GM12878 (cell line): Measurements from ENCODE around the gene PABPC1L. TPM values are rescaled to one million over a fixed set of nuclear protein-coding genes. Genes with fewer than 3 reads are reported as not detected.
A peak's percentile ranks its signal among the peaks of the same experiment; 100 is the strongest.

Experiments used
- ASH2L ChIP-seq: fragments of 300-600, 200-600 bp; sonication (generic); IDR thresholded peaks from 2 replicates; pipeline ENCODE4 v1.6.1; 2017; ENCODE audit warnings: low read depth, mild to moderate bottlenecking, borderline replicate concordance
- CBX5 ChIP-seq: sonication (generic); IDR thresholded peaks from 2 replicates; pipeline ENCODE4 v1.6.1; 2016; ENCODE audit warnings: low read depth, moderate library complexity, mild to moderate bottlenecking, inconsistent platforms
- CHD2 ChIP-seq: IDR thresholded peaks from 2 replicates; pipeline ENCODE4 v1.6.1; 2011; ENCODE audit warnings: low read depth, low read length, improper control_type of control experiment, borderline replicate concordance
- EED ChIP-seq: sonication (generic); IDR thresholded peaks from 2 replicates; pipeline ENCODE4 v1.6.1; 2016; ENCODE audit warnings: antibody characterized with exemption, low read depth
- ESRRA ChIP-seq: IDR thresholded peaks from 2 replicates; pipeline ENCODE4 v1.6.1; 2012; ENCODE audit warnings: mild to moderate bottlenecking, low read length, improper control_type of control experiment
- FOS ChIP-seq: IDR thresholded peaks from 3 replicates; pipeline ENCODE4 v1.6.1; 2011; ENCODE audit warnings: borderline replicate concordance; ENCODE audit not compliant: insufficient read length; ENCODE audit errors: extremely low read depth
- FOXM1 ChIP-seq: IDR thresholded peaks from 2 replicates; pipeline ENCODE4 v1.6.1; 2012; ENCODE audit warnings: low read depth, mild to moderate bottlenecking, inconsistent platforms, low read length, moderate library complexity
- IRF4 ChIP-seq: IDR thresholded peaks from 2 replicates; pipeline ENCODE4 v1.6.1; 2011; ENCODE audit warnings: low read depth, low read length
- JUNB ChIP-seq: IDR thresholded peaks from 2 replicates; pipeline ENCODE4 v1.6.1; 2016; ENCODE audit warnings: antibody characterized with exemption, mild to moderate bottlenecking
- MEF2A ChIP-seq: IDR thresholded peaks from 2 replicates; pipeline ENCODE4 v1.6.1; 2011; ENCODE audit warnings: low read depth, mild to moderate bottlenecking, low read length, moderate library complexity; ENCODE audit not compliant: insufficient read depth
- MYB ChIP-seq: fragments of 150-350 bp; IDR thresholded peaks from 2 replicates; pipeline ENCODE4 v1.6.1; 2014; ENCODE audit warnings: mild to moderate bottlenecking, low read depth, low read length, borderline replicate concordance
- NFIC ChIP-seq: IDR thresholded peaks from 2 replicates; pipeline ENCODE4 v1.6.1; 2012; ENCODE audit warnings: low read depth, mild to moderate bottlenecking, inconsistent platforms, low read length, moderate library complexity
- NFYA ChIP-seq: IDR thresholded peaks from 2 replicates; pipeline ENCODE4 v1.6.1; 2011; ENCODE audit warnings: low read depth, mild to moderate bottlenecking, low read length, improper control_type of control experiment, borderline replicate concordance
- NR2C2 ChIP-seq: IDR thresholded peaks from 2 replicates; pipeline ENCODE4 v1.6.1; 2011; ENCODE audit warnings: borderline replicate concordance, low read depth; ENCODE audit not compliant: control insufficient read depth, insufficient read length
- RBBP5 ChIP-seq: fragments of 200-600 bp; sonication (generic); conservative IDR thresholded peaks from 2 replicates; pipeline ENCODE4 v1.6.1; 2016
- RUNX3 ChIP-seq: IDR thresholded peaks from 2 replicates; pipeline ENCODE4 v1.6.1; 2012; ENCODE audit warnings: low read length, inconsistent platforms
- SIN3A ChIP-seq: IDR thresholded peaks from 2 replicates; pipeline ENCODE4 v1.6.1; 2012; ENCODE audit warnings: low read depth, low read length, improper control_type of control experiment
- SMC3 ChIP-seq: IDR thresholded peaks from 2 replicates; pipeline ENCODE4 v1.6.1; 2011; ENCODE audit warnings: low read length, improper control_type of control experiment, borderline replicate concordance
- SREBF2 ChIP-seq: IDR thresholded peaks from 2 replicates; pipeline ENCODE4 v1.6.1; 2012; ENCODE audit warnings: mild to moderate bottlenecking, low read length
- SUPT20H ChIP-seq: IDR thresholded peaks from 2 replicates; pipeline ENCODE4 v1.6.1; 2011; ENCODE audit warnings: low read depth, mild to moderate bottlenecking, low read length, moderate library complexity, borderline replicate concordance; ENCODE audit not compliant: control insufficient read depth
- TAF1 ChIP-seq: IDR thresholded peaks from 2 replicates; pipeline ENCODE4 v1.6.1; 2011; ENCODE audit warnings: mild to moderate bottlenecking, low read depth, low read length, borderline replicate concordance
- TCF12 ChIP-seq: IDR thresholded peaks from 2 replicates; pipeline ENCODE4 v1.6.1; 2011; ENCODE audit warnings: low read depth, mild to moderate bottlenecking, low read length
- TCF7 ChIP-seq: IDR thresholded peaks from 2 replicates; pipeline ENCODE4 v1.6.1; 2014; ENCODE audit warnings: antibody characterized with exemption, borderline replicate concordance
- ZZZ3 ChIP-seq: IDR thresholded peaks from 2 replicates; pipeline ENCODE4 v1.6.1; 2011; ENCODE audit warnings: low read depth; ENCODE audit not compliant: control insufficient read depth, insufficient read length
- polyA plus RNA-seq, 11 experiments: library from polyadenylated mRNA; depleted of rRNA in 4 of 11; unstranded in 6 of 11; stranded (reverse) in 5 of 11; fragments of >200 nt; fragmentation: Nextera tagmentation in 4 of 11; fragmentation: Illumina TruSeq in 1 of 11; extraction: Ambion mirVana in 4 of 11; extraction: Trizol in 1 of 11; gene quantifications; 1 replicate in 1 of 11; 2 replicates in 10 of 11; pipeline versions ENCODE4 v1.2.1 to v1.2.3, GENCODE V29; 2011 to 2016; ENCODE audit warnings: inconsistent platforms in 2 of 11, missing spikeins in 2 of 11, low read depth in 1 of 11
- total RNA-seq, 4 experiments: library from RNA; depleted of rRNA in 3 of 4; stranded (reverse); fragments of >200 nt in 3 of 4; fragmentation: Illumina TruSeq in 1 of 4; extraction: Trizol in 1 of 4; gene quantifications; 2 replicates each; pipeline versions ENCODE4 v1.2.1 to v1.2.3, GENCODE V29; 2013 to 2021
- TF ChIP-seq, protein P1 (sequence below): IDR thresholded peaks from 2 replicates; pipeline ENCODE4 v1.6.1; 2012; ENCODE audit warnings: improper control_type of control experiment, low read depth, low read length; ENCODE audit not compliant: insufficient replicate concordance
- TF ChIP-seq, protein P2 (sequence below): fragments of 450-650 bp; IDR thresholded peaks from 2 replicates; pipeline ENCODE4 v1.6.1; 2017; ENCODE audit warnings: low read depth, mild to moderate bottlenecking, moderate library complexity

Gene PABPC1L
- total and polyA plus RNA-seq, 10 of the 15 experiments (the other 5 are each of a cell fraction or from before 2014, with no cell fraction given): 6.1 to 66.8 (median 11.9) TPM

DNA sequence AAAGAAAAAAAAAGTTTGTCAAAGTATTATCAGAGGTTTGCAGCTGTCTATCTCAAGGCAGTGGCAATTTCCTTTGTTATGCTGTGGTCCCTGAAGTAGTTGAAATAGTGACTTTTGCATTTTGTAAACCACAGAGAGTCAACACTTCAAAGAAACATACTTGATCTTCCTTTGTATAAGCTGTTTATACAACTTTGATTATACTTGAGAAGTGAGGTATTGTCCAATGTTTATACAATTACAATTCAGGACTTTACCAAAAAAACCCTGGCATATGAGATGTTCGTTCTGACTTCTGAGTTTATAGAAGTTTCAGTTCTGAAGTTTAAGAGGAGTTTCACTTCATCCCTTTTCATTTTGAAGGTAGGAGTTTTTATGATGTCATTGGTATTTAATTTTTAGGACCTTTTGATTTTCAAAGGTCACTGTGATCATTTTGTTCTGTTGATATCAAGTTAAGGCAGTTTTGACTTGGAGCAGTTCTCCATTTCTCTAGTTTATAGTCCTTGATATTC lies 60.4 kb downstream of the PABPC1L start (continued):
- no peak for TF ChIP-seq ASH2L
- 0 out of 2 replicates have a peak, but pooled peaks have one; percentile 27 for TF ChIP-seq CHD2
- peak; percentile 18; the same call in 1 of the 2 replicates for TF ChIP-seq FOXM1
- no peak for TF ChIP-seq MEF2A
- TF ChIP-seq ZZZ3: no peak
- no peak for TF ChIP-seq SIN3A
- TF ChIP-seq SMC3: no peak
- TF ChIP-seq ESRRA: no peak
- TF ChIP-seq IRF4: 0 out of 2 replicates have a peak, but pooled peaks have one; percentile 18
- TF ChIP-seq, protein P1, sequence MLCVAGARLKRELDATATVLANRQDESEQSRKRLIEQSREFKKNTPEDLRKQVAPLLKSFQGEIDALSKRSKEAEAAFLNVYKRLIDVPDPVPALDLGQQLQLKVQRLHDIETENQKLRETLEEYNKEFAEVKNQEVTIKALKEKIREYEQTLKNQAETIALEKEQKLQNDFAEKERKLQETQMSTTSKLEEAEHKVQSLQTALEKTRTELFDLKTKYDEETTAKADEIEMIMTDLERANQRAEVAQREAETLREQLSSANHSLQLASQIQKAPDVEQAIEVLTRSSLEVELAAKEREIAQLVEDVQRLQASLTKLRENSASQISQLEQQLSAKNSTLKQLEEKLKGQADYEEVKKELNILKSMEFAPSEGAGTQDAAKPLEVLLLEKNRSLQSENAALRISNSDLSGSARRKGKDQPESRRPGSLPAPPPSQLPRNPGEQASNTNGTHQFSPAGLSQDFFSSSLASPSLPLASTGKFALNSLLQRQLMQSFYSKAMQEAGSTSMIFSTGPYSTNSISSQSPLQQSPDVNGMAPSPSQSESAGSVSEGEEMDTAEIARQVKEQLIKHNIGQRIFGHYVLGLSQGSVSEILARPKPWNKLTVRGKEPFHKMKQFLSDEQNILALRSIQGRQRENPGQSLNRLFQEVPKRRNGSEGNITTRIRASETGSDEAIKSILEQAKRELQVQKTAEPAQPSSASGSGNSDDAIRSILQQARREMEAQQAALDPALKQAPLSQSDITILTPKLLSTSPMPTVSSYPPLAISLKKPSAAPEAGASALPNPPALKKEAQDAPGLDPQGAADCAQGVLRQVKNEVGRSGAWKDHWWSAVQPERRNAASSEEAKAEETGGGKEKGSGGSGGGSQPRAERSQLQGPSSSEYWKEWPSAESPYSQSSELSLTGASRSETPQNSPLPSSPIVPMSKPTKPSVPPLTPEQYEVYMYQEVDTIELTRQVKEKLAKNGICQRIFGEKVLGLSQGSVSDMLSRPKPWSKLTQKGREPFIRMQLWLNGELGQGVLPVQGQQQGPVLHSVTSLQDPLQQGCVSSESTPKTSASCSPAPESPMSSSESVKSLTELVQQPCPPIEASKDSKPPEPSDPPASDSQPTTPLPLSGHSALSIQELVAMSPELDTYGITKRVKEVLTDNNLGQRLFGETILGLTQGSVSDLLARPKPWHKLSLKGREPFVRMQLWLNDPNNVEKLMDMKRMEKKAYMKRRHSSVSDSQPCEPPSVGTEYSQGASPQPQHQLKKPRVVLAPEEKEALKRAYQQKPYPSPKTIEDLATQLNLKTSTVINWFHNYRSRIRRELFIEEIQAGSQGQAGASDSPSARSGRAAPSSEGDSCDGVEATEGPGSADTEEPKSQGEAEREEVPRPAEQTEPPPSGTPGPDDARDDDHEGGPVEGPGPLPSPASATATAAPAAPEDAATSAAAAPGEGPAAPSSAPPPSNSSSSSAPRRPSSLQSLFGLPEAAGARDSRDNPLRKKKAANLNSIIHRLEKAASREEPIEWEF: no peak
- TF ChIP-seq EED: no peak
- 0 out of 2 replicates have a peak, but pooled peaks have one; percentile 14 for TF ChIP-seq TCF7
- no peak for TF ChIP-seq NR2C2
- TF ChIP-seq TAF1: no peak
- TF ChIP-seq FOS: no peak
- no peak for TF ChIP-seq MYB
- no peak for TF ChIP-seq NFYA
- TF ChIP-seq RBBP5: no peak
- peak; percentile 61 for TF ChIP-seq RUNX3
- no peak for TF ChIP-seq SREBF2
- TF ChIP-seq CBX5: no peak
- peak; percentile 48; the same call in 1 of the 2 replicates for TF ChIP-seq NFIC
- no peak for TF ChIP-seq SUPT20H
- 0 out of 2 replicates have a peak, but pooled peaks have one; percentile 16 for TF ChIP-seq TCF12
- peak; percentile 62 for TF ChIP-seq JUNB
- TF ChIP-seq, protein P2, sequence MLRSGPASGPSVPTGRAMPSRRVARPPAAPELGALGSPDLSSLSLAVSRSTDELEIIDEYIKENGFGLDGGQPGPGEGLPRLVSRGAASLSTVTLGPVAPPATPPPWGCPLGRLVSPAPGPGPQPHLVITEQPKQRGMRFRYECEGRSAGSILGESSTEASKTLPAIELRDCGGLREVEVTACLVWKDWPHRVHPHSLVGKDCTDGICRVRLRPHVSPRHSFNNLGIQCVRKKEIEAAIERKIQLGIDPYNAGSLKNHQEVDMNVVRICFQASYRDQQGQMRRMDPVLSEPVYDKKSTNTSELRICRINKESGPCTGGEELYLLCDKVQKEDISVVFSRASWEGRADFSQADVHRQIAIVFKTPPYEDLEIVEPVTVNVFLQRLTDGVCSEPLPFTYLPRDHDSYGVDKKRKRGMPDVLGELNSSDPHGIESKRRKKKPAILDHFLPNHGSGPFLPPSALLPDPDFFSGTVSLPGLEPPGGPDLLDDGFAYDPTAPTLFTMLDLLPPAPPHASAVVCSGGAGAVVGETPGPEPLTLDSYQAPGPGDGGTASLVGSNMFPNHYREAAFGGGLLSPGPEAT: no peak
